AG09319 (cell line): ENCODE data around the gene KIAA0232.
"Not testable (repeated sequence)": the region's sequence is repeated elsewhere in the genome, so short reads cannot be mapped to it uniquely, and the experiment has no call there.

Experiments
- DNase-seq: peaks from one replicate; pipeline ENCODE4 v3.0.0-alpha.2; 2010; ENCODE audit warnings: low read depth; ENCODE audit errors: extremely low read depth
- TF ChIP-seq, protein P1 (sequence below): IDR thresholded peaks from 2 replicates; pipeline ENCODE4 v1.5.1; 2011; ENCODE audit warnings: low read depth, mild to moderate bottlenecking, inconsistent platforms, low read length, moderate library complexity

The KIAA0232 gene

DNA sequence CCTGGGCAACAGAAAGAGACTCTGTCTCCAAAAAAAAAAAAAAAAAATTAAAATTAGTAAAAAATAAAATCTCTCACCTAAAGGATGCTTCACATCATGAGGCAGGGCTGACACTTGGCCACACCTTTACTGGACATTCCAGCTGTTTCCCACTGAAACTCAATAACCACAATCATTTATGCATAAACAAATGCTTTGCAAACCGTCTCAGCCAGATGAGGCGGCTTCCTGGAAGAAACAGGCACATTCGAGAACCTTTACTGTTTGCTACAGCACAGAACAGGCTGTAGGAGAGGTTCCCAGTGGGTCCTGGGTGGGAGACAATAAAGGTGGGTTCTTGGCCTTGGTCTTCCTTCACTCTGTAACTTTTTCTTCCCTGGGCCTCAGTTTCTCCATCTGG lies 116.2 kb downstream of the KIAA0232 start:
- no peak for DNase-seq
- TF ChIP-seq, protein P1, sequence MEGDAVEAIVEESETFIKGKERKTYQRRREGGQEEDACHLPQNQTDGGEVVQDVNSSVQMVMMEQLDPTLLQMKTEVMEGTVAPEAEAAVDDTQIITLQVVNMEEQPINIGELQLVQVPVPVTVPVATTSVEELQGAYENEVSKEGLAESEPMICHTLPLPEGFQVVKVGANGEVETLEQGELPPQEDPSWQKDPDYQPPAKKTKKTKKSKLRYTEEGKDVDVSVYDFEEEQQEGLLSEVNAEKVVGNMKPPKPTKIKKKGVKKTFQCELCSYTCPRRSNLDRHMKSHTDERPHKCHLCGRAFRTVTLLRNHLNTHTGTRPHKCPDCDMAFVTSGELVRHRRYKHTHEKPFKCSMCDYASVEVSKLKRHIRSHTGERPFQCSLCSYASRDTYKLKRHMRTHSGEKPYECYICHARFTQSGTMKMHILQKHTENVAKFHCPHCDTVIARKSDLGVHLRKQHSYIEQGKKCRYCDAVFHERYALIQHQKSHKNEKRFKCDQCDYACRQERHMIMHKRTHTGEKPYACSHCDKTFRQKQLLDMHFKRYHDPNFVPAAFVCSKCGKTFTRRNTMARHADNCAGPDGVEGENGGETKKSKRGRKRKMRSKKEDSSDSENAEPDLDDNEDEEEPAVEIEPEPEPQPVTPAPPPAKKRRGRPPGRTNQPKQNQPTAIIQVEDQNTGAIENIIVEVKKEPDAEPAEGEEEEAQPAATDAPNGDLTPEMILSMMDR: no peak

DNA sequence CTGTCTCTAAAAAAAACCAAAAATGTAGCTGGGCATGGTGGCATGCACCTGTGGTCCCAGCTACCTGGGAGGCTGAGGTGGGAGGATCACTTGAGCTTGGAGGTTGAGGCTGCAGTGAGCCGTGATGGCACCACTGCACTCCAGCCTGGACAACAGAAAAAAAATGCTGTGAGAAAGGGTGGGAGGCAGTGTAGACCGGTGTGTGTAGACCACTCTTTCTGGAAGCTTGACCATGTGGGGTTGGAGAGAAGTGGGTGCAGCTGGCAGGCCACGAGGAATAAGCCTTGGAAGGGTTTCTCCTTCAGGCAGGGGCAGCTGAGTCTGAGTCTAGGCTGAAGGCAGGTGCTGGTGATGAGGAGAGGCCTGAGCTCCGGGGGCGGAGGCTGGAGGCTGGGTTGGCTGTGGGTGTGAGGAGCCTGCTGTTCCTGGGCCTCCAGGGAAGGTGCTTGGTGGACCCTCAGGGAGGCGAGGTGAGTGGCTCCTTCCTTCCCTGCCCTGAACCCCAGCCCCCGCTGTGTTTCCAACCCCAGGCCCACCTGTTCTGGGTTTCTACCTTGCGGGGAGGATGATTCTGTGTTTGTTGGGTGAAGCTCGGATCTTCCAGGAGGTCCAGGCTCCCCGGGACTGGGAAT lies 117.8 kb downstream of the KIAA0232 start:
- TF ChIP-seq, protein P1: no peak
- DNase-seq: no peak

DNA sequence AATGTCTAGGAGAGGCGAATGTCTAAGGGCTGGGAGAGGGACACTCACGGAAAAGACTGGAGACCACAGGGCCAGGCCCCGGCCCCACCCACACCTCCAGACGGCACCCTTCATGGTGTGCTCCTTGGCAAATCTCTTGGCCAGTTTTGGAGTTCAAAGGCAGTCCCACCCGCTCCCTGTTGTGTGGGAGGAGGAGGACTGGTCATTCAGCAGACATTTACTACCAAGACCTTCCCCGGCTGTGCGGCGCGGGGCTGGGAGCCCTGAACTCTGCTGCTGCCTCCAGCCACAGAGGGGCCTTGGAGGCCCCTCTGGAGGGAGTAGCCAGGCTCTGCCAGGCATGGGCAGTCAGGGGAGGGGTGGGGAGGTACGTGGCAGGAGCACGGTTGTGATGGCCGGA lies 118.4 kb downstream of the KIAA0232 start:
- TF ChIP-seq, protein P1: no peak

DNA sequence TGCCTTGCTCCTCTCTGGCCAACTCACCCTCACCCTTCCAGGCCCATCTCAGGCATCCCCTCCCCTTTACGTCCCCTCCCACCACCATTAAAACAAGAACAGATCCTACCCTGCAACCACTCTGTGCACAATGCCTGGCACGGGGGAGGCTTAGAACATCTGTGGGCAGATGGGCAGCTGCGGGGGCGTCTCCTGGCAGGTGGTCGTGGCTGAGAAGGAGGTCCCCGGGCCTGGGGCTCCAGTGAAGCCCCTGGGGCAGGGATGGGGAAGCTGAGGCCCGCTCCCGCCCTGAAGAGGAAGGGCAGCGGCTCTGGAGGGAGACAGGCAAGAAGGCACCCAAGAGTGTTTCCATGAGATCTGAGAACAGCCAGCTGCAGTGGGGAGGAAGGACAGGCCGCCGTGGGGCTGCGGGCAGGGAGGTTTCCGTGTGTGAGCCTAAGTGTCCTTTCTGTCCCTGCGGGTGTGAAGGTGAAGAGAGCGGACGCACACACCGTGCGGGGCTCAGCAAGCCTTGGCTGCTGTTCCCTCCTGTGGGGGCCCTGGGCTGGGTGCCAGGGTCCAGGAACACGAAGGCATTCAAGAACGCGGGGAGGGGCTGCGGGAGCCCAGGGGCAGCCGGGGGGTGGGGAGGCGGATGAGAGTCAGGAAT lies 119.3 kb downstream of the KIAA0232 start:
- DNase-seq: no peak
- TF ChIP-seq, protein P1: no peak

More for the DNA sequence above, 118.4 kb downstream of the KIAA0232 start:
- no peak for DNase-seq

DNA sequence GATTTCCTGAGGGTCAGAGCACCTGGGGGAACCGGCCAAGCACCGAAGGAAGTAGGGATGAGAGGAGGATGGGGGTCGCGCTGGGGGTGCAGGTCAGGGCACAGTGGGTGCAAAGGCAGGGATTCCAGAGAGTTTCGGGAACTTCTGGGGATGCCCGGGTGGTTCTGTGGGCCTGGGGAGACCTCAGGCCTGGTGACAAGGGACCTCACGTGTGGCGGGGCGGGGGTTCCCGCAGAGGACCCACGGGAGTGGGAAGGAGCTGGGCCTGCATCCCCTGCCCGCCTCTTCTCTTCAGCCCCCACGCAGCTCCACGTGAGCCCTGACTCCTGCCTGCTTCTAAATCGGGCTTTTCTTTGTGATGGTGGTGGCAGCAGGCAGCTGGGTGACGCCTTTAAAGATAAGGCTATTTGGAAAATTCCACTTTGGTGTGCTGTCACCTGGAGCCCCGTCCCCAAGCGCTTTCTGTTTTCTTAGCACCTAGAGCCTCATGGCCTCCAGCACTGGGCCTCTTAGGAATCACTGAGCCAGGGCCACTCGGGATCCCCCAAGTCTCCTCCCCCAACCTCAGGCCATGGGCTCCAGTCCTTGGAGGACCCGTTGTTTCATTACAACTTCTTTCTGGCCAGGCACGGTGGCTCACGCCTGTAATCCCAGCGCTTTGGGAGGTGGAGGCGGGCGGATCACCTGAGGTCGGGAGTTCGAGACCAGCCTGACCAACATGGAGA lies 120.0 kb downstream of the KIAA0232 start:
- DNase-seq: no peak
- TF ChIP-seq, protein P1: no peak

DNA sequence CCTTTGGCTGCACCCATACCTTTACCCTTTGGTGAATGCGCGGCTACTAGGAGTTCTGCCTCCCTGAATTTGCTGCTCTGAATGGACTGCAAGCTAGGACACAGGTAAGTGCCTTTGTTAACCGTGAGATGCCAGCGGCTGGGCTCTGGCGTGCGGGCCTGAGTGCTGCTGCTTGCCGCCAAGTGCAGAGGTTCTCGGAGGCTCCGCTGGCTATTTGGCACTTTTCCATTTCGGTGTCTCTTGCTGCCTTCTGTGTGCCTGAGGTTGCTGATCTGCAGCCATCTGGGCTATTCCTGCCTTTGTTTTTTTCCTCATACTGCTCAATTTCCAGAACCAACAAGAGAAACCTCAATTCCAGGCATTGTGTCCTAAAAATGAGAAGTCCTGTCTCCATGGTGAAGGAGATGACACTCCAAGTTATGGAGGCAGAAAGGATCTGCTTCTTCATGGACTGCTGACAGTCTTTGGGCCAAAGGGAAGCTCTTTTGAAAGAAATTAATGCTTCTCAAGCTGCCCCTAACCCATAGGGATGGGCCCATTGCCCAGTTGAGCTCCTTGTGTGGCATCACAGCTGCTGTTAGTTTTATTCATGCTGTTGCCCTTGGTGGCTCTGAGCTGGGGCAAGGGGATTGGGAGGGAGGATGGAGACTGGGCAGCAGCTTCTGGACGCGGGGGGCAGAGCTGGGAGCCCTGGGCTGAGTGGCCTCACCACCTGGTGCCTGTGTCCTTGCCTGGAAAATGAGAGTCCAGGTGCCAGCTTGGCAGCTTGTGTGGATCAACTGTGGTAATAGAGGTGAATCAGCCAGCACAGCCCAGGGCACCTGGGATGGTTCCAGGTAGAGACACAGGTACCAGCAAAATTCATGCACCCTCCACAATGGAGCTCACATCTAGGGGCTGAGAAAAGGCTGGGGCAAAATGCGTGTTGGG lies 123.3 kb downstream of the KIAA0232 start:
- TF ChIP-seq, protein P1: no peak
- no peak for DNase-seq

DNA sequence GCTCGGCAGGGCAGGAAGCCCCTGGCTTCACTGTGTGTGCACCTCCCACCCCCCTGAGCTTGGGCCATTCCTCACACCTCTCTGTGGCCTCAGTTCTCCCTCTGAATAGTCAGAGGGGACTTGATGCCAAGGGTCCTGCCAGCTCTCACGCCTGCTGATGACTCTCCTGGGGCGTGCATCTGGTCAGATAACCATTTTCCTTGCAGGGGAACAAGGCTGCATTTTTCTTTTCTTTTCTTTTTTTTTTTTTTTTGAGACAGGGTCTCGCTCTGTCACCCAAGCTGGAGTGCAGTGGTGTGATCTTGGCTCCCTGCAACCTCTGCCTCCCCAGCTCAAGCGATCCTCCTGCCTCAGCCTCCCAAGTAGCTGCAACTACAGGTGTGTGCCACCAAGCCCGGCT lies 124.0 kb downstream of the KIAA0232 start:
- not testable (repeated sequence) for DNase-seq
